Tibial nerve (tissue), 4 donors: ENCODE data around the gene PRMT1. TPM values are rescaled to one million over a fixed set of nuclear protein-coding genes. Genes with fewer than 3 reads are reported as not detected.

Source experiments
- DNase-seq, 2 donors: peaks; one replicate each; pipeline ENCODE4 v3.0.0-alpha.2; 2019; ENCODE audit warnings: low spot score in 2 of 2
- H3K27ac ChIP-seq, 4 donors: fragments of 200-600 bp; sonication (generic) in 3 of 4; one replicate each; pipeline ENCODE4 v1.5.1; 2017 to 2019; ENCODE audit warnings: mild to moderate bottlenecking in 1 of 4
- H3K27me3 ChIP-seq, 2 donors: fragments of 200-600 bp; sonication (generic) in 1 of 2; one replicate each; pipeline versions ENCODE4 v1.5.1 to v1.6.0; 2017 to 2019
- H3K36me3 ChIP-seq, 3 donors: fragments of 200-600 bp; sonication (generic); one replicate each; pipeline ENCODE4 v1.5.1; 2018 to 2019
- H3K4me1 ChIP-seq, 4 donors: fragments of 200-600 bp; sonication (generic) in 3 of 4; one replicate each; pipeline ENCODE4 v1.5.1; 2017 to 2019
- H3K4me3 ChIP-seq, 4 donors: fragments of 200-600 bp; sonication (generic) in 3 of 4; one replicate each; pipeline ENCODE4 v1.5.1; 2017 to 2019; ENCODE audit warnings: mild to moderate bottlenecking in 1 of 4, moderate library complexity in 1 of 4
- H3K9me3 ChIP-seq, 4 donors: fragments of 200-600 bp; sonication (generic) in 3 of 4; one replicate each; pipeline ENCODE4 v1.5.1; 2017 to 2019
- EP300 ChIP-seq, 2 donors: sonication (generic); formaldehyde crosslinking; IDR thresholded peaks; one replicate each; pipeline ENCODE4 v1.6.1; 2017; ENCODE audit warnings: antibody characterized with exemption in 2 of 2, mild to moderate bottlenecking in 1 of 2
- POLR2A ChIP-seq, 2 donors: fragments of 450-650 bp; IDR thresholded peaks; one replicate each; pipeline ENCODE4 v1.6.1; 2017; ENCODE audit warnings: antibody characterized with exemption in 2 of 2, mild to moderate bottlenecking in 2 of 2, moderate library complexity in 2 of 2
- WGBS, 2 donors: methylation state at CpG; one replicate each; pipeline ENCODE4 v1.1.5; 2018; 5-methylcytosine and 5-hydroxymethylcytosine counted together
- total RNA-seq, 4 donors: library from RNA; depleted of rRNA; stranded (reverse); fragments of >200 nt; gene quantifications; one replicate each; pipeline ENCODE4 v1.1.0, GENCODE V29; 2016
- TF ChIP-seq, protein P1 (sequence below), 5 experiments: fragments of 200-600 bp in 3 of 5; fragments of 450-650 bp in 2 of 5; sonication (generic) in 3 of 5; IDR thresholded peaks; one replicate each; pipeline ENCODE4 v1.5.1; 2016 to 2019; ENCODE audit warnings: antibody characterized with exemption in 5 of 5, mild to moderate bottlenecking in 3 of 5, moderate library complexity in 2 of 5

PRMT1 gene
- total RNA-seq, 4 donors from 2014 or later: 106 to 147 (median 132) TPM

DNA sequence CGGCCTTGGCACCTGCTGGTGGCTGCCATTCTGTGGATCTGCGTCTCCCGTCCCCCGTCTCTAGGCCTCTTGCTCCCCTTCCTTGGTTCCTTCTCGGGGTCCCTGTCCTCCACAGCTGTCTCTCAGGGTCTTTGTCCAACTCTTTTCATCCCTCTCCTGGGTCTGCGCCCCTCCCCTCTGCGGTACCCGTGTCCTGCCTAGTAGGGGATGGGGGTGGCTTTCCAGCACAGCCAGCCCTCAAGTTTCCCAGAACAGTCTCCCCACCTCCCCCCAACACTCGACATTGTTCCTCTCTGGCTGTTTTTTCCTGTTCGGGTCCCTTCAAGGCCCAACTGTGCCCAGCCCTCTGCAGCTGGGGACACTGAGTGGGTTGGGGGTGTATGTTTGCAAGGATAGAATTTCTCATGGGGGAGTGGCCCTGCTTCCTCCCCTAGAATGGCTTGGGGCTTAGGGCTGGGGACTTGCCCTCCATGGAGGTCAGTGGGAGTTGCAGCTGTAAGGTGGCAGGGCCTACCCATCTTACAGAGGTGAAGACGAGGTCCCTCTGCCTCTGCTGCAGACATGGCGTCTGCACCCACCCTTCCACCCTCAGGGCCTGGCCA, 11.6 kb downstream of the PRMT1 start:
- H3K36me3 ChIP-seq: peaks cover 0 to 53% (median 19%) of the 10 kb centered on the region in 3 donors

DNA sequence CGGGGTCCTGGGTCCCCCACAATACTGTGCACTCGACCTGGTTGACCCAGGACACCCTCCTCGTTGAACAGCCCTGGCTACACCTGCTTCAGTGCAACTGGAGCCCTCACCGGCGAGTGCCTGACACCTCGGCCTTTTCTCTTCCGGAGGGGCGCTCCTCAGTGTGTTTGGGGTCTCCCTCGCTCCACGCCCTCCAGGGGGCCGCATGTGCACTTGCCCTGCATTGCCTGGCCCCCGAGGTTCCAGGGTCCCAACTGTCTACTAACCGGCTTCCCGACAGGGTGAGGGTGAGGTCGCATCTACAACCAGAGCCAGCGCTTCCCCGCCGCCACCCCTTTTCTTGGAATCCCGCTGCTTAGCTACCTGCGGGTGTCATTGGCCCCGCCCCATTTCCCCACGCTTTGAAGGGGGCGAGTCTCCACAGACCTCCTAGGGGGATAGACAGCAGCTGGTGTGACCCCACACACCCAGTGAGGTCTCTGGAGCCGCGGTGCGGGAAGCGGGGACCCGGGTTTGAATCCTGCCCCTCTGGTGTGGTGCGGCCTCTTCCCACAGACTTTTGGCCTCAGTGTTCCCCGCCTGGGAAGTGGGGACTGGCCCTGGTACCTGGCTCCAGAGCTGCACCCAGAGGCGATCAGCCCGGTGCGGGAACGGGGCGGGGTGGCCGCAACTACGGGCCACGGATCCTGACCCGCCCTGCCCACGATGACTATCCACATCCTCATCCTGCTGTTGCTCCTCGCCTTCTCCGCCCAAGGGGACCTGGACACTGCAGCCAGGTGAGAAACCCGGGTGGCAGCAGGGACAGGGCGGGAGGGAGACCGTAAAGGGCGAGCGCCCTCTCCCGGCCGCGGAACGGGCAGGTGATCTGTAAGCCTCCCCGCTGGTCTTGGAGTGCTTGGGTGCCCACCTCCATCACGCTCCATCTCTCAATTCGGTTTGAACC, 12.3 kb downstream of the PRMT1 start, which contains the start of gene ADM5:
TSS of gene ADM5 (plus strand) at position 462 of the 946 bp plus-strand sequence. CDS start at position 706, 244 bp downstream.
- TF ChIP-seq, protein P1, sequence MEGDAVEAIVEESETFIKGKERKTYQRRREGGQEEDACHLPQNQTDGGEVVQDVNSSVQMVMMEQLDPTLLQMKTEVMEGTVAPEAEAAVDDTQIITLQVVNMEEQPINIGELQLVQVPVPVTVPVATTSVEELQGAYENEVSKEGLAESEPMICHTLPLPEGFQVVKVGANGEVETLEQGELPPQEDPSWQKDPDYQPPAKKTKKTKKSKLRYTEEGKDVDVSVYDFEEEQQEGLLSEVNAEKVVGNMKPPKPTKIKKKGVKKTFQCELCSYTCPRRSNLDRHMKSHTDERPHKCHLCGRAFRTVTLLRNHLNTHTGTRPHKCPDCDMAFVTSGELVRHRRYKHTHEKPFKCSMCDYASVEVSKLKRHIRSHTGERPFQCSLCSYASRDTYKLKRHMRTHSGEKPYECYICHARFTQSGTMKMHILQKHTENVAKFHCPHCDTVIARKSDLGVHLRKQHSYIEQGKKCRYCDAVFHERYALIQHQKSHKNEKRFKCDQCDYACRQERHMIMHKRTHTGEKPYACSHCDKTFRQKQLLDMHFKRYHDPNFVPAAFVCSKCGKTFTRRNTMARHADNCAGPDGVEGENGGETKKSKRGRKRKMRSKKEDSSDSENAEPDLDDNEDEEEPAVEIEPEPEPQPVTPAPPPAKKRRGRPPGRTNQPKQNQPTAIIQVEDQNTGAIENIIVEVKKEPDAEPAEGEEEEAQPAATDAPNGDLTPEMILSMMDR (IDR thresholded peaks at IDR 0.05): peak; percentile 25 to 42 (median 36)
- TF ChIP-seq EP300 (IDR thresholded peaks at IDR 0.05): no peak
- Histone ChIP-seq H3K4me1 (peaks cover 0 to 27% (median 10%) of the 10 kb centered on the region in 4 donors), H3K27ac (peak within 1 kb of the TSS in 3 of 4 donors; percentile 13 to 60 (median 15)), H3K27me3 (peaks cover 0 to 39% of the 10 kb centered on the region in 2 donors), H3K9me3 (no peaks in the 10 kb centered on the region), H3K4me3 (peak within 1 kb of the TSS; percentile 24 to 49 (median 35)), H3K36me3 (peaks cover 0 to 45% (median 16%) of the 10 kb centered on the region in 3 donors)
- no peak for DNase-seq
- WGBS, 2 donors: 32 to 36% methylated on average over 45 to 52 of the region's 54 CpGs

More for the DNA sequence above, 11.6 kb downstream of the PRMT1 start:
- H3K4me3 ChIP-seq: peak overlapping the region in 1 of 4 donors; percentile 49
- H3K4me1 ChIP-seq: peaks cover 0 to 27% (median 10%) of the 10 kb centered on the region in 4 donors
- H3K9me3 ChIP-seq: no peaks in the 10 kb centered on the region
- H3K27ac ChIP-seq: peak overlapping the region in 1 of 4 donors; percentile 60
- TF ChIP-seq POLR2A (IDR thresholded peaks at IDR 0.05) (no peak), EP300 (IDR thresholded peaks at IDR 0.05) (no peak)
- TF ChIP-seq, protein P1 (IDR thresholded peaks at IDR 0.05): no peak
- no peak for DNase-seq
- H3K27me3 ChIP-seq: peaks cover 0 to 39% of the 10 kb centered on the region in 2 donors
- 67 to 78% methylated on average over 10 to 12 of the region's 12 CpGs for WGBS, 2 donors

DNA sequence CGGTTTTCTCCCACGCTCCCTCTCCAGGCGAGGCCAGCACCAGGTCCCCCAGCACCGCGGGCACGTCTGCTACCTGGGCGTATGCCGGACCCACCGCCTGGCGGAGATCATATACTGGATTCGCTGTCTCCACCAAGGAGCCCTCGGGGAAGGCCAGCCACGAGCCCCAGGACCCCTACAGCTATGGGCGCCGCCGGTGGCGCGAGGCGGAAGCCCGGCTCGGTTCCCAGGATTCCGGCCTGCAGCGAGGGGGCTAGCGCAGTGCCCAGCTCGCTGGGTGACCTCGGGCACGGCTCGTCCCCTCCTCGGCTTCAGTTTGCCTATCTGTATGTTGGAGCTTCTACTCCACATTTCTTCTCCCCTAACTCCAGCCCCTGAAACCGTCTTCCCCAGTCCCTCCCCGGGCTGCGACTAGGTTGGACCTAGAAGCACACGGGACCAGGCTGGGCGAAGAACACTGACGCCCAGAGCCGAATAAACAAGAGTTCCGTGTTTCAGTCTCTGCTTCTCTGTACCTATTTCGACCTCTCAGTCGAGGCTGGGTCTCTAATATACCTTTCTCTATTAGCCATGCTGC, 13.1 kb downstream of the PRMT1 start:
- H3K27me3 ChIP-seq: peaks cover 0 to 39% of the 10 kb centered on the region in 2 donors
- peak overlapping the region; percentile 24 to 49 (median 35) for H3K4me3 ChIP-seq
- no peaks in the 10 kb centered on the region for H3K9me3 ChIP-seq
- H3K27ac ChIP-seq: peak overlapping the region; percentile 8 to 60 (median 14)
- no peak for DNase-seq
- no peak for TF ChIP-seq EP300 (IDR thresholded peaks at IDR 0.05)
- TF ChIP-seq, protein P1 (IDR thresholded peaks at IDR 0.05): peak in 1 of 5 experiments; percentile 3
- H3K36me3 ChIP-seq: peaks cover 0 to 38% (median 9%) of the 10 kb centered on the region in 3 donors
- peaks cover 0 to 27% (median 10%) of the 10 kb centered on the region in 4 donors for H3K4me1 ChIP-seq
- 18% methylated on average over 22 to 27 of the region's 39 CpGs for WGBS, 2 donors

DNA sequence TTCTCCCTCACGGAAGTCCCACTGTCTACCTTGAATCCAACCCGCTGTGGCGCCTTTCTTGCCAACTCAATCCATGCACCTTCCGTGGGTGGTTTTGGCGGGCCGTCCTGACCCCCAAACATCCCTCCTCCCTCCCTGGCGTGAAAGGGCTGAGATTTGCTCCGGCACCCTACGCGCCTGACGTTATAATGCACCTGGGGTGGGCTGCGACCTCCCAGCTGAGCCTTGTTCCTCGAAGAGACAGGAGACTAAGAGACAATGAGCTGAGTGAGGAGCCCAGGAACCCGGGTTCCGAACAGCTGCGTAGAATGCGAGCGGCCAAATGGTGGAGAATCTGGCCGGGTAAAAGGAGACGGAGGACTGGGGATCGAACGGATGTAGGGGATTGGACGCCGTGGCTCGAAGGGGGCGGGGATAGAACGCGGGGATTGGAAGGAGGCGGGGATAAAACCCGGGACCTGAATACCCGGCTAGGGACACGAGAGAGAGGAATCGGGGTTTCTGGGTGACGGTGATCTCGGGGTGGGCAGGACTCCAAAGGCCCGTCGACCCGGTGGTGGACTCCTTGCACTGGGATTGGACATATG, 13.7 kb downstream of the PRMT1 start, which contains the start of gene CPT1C:
TSS of gene CPT1C (plus strand) at position 461 of the 587 bp plus-strand sequence. CDS start 1,137 bp downstream, outside the sequence.
- Histone ChIP-seq H3K36me3 (peaks cover 0 to 32% (median 7%) of the 10 kb centered on the region in 3 donors), H3K27ac (peak within 1 kb of the TSS; percentile 8 to 60 (median 14)), H3K4me3 (peak within 1 kb of the TSS; percentile 24 to 49 (median 35)), H3K27me3 (peaks cover 0 to 39% of the 10 kb centered on the region in 2 donors), H3K4me1 (peaks cover 0 to 27% (median 10%) of the 10 kb centered on the region in 4 donors), H3K9me3 (no peaks in the 10 kb centered on the region)
- peak; percentile 47 to 70 for DNase-seq
- 2 to 5% methylated on average over 38 of the region's 38 CpGs for WGBS, 2 donors
- TF ChIP-seq EP300 (IDR thresholded peaks at IDR 0.05): no peak
- peak in 1 of 2 donors; percentile 31 for TF ChIP-seq POLR2A (IDR thresholded peaks at IDR 0.05)
- TF ChIP-seq, protein P1 (IDR thresholded peaks at IDR 0.05): no peak
